NCI-H1105 (cell line): ENCODE results near the gene ARF1.

Source experiments
- DNase-seq: peaks from one replicate; lab custom pipeline; 2025; lab: John Stamatoyannopoulos, UW

ARF1 gene

GRCh38 chr1:228148196-228148861, 65.8 kb downstream of the ARF1 start:
- DNase-seq = no peak
